Activated CD8-positive, alpha-beta memory T cell treated with anti-CD3 and anti-CD28 coated beads for 36 hours (primary cell): Measurements from ENCODE around the gene GBF1. TPM values are rescaled to one million over a fixed set of nuclear protein-coding genes. Genes with fewer than 3 reads are reported as not detected.

ENCODE experiments used
- CTCF ChIA-PET: fragments of 350-600 bp; sonication (Branson Sonifier 250); formaldehyde crosslinking; loops from one replicate; lab custom pipeline; 2021; ENCODE audit warnings: antibody characterized with exemption; lab: Charles Lee
- POLR2A ChIA-PET: fragments of 350-600 bp; sonication (Branson Sonifier 250); formaldehyde crosslinking; loops from one replicate; lab custom pipeline; 2021; ENCODE audit warnings: antibody characterized with exemption; lab: Charles Lee
- total RNA-seq, 2 experiments: library from RNA; stranded (reverse); gene quantifications; one replicate each; pipeline ENCODE4 v1.2.3, GENCODE V29; 2021

Gene GBF1
- total RNA-seq, 2 experiments from 2014 or later = 34.9 to 36.1 TPM

DNA sequence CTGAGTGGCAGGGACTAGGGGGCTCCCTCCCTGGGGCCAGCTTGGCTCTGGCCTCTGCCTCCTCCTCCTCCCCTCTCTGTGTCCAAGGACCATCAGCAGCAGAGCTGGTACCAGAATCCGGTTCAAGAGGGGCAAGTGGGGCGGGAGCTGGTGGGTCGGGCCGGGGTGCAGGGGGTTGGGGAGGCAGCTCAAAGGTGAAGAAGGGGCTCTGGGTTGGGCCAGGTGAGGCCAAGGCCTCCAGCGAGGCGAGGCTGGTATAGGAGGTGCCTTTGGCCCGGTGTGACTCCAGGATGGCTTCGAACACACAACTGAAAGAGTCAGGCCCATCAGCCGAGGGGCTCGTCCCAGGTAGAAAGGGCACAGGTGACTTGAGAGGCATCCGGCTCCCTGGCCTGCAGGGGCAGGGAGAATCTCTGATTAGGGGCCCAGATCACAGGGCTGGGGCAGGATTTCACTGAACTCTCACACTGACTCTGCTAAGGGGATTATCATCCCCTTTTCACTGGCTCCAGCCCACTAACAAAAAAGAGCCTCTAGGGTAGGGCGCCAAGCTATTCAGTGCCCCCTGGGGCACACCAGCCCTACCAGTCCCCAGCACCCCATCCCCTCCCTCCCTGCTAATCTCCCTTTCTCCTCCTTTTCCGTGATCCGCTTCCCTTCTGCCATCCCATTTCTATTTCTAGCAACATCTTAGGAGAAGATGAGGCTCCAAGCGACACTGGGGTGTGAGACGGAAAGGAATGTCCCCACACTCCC, 168.7 kb downstream of the GBF1 start:
- CTCF ChIA-PET = interaction anchor here (0.8 to 3.3 kb wide), 2 partner anchors 10 to 14 kb away, joined by 3 to 18 read pairs; no protein-coding TSS in a partner anchor
- POLR2A ChIA-PET = interaction anchor here (0.5 kb wide), 1 partner anchor 111 kb away, joined by 4 read pairs; no protein-coding TSS in a partner anchor

DNA sequence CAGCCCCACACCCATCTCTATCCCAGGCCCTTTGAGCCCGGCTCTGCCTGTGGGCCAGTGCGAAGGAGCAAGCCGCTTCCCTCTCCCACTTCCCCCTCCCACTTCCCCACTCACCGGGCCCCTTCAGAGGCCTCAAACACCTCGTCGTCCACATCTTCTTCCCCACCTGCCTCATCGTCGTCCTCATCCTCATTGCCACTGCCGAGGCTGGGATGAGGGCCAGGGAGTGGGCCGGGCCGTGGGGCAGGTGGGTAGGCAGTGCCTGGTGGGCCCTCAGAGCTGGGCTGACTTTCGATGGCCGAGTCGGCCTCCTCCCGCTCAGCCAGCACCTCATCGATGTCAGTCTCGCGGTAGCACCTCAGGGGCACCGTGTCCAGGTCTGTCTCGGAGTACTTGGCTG, 169.4 kb downstream of the GBF1 start:
- POLR2A ChIA-PET = interaction anchor here (0.6 kb wide), 1 partner anchor 18 kb away, joined by 3 read pairs; the partner anchor contains the start of gene CUEDC2
- CTCF ChIA-PET = interaction anchor here (1.1 kb wide), 1 partner anchor 15 kb away, joined by 4 read pairs; no protein-coding TSS in a partner anchor

DNA sequence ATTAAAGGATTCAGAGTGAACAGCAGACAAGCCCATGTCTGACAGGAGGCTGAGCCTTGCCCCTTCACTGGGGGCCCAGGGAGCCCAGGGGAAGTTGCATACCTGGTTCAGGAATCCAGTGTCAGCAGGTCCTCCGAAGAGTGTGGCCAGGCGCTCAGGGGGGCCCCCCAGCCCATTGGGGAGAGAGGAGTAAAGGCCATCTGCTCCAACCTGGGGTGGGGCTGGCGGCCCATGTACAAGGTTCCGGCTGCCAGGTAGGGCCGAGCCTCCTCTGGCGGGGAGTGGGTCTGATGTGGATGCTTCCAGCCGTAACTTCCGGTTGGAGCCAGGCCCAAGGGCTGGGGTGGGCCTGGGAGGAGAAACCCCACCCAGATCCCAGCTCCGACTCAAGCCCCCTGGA, 171.0 kb downstream of the GBF1 start:
- CTCF ChIA-PET = no interaction called here
- POLR2A ChIA-PET = no interaction called here

DNA sequence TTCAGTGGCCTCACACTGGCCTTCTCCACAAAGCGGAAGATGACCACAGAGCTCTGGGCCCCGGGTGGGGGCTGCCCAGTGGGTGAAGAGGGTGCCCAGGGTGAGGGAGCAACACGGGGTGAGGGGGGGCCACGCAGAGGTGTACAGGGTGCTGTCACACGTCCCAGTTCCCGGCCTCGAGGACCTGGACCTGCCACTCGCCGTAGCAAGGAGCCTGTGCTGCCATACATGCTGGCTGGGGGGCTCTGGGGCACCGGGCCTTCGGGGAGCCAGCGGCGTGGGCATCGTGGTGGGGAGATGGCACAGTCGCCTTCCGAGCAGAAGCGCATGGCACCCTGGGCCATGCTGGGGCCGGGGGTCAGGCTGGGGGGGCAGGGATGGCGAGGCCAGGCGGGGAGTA, 171.4 kb downstream of the GBF1 start:
- ChIA-PET POLR2A (no interaction called here), CTCF (no interaction called here)

DNA sequence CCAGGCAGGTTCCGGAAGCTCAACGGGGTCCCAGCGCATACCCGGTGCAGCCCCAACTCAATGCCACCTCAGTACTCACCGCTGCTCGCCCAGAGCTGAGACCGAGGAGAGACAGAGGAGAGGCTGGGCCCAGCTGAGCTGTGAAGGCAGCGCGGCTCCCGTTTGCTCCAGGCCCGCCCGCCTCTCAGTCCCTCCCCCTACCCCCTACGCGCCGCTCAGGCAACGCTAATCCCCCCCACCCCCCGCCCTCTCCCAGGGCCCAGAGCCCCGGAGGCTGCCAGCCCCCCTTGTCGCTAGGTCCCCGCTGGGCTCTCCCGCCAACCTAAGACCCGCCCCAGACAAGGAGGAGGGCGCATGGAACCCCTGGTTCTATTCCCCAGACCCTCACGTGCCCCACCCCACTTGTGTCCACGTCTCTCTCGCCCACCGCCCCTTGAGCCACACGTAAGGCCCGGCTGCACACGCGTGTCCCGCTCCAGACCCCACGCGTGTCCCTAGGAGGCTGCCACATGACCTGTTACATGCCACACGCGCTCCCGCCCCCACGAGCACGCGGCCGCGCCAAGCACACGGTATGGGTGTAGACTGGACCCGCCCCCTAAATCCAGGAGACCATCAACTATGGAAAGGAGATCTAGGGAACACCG, 173.4 kb downstream of the GBF1 start, which contains the start of gene PSD:
Gene PSD (minus strand): TSS at position 164 of the 647 bp plus-strand sequence. CDS start 1,747 bp downstream, outside the sequence.
- POLR2A ChIA-PET = interaction anchor here (0.5 kb wide), 1 partner anchor 71 kb away, joined by 3 read pairs; no protein-coding TSS in a partner anchor
- CTCF ChIA-PET = no interaction called here

DNA sequence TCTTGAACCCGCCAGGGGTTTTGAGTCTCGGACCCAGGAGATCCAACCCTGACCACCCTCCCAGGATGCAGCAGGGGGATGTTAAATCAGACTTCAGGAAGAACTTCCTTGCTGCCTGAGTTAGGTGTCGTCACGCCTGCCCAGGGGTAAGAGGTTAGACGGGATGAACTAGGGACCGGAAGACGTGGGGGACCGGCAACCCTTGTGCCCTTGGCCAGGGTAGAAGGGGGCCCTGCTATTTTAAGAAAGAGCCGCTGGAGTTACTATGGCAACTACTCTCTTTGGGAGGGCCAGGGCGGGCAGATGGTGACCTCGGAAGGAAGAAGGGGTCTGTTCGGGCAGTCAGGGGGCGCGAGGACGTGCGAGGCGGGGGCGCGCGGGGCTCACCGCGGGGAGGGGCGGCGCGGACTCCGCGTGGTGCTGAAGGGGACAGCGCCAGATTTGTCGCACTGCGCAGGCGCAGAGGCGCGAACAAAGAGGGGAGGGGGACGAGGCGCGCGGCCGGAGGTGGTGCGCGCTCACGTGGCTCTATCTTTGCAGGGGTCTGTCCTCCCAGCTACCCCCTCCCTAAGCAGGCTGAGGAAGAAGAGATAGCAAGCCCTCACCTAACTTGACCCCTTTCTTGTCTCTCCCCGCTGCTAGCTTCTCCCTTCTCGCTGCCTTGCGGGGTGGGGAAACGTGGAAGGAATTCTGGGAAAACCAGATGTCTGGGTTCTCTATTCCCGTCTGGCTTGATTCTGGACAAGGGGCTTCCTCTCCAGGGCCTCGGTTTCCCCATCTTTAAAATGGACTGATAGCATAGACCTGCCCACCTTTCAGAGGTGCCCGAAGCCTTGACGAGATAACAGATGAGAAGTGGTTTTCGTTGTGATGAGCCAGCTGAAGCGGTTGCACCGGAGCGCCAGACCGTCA, 174.2 kb downstream of the GBF1 start:
- ChIA-PET POLR2A (interaction anchor here (0.9 to 5.5 kb wide), 6 partner anchors 9 to 31 kb away, joined by 3 to 41 read pairs (median 8); partner anchors contain the start of genes C10orf95, CUEDC2 and NFKB2), CTCF (interaction anchor here (1.1 to 5.9 kb wide), 10 partner anchors 8 to 84 kb away, joined by 3 to 34 read pairs (median 14); partner anchors contain the start of genes CUEDC2, NFKB2 and SUFU)

DNA sequence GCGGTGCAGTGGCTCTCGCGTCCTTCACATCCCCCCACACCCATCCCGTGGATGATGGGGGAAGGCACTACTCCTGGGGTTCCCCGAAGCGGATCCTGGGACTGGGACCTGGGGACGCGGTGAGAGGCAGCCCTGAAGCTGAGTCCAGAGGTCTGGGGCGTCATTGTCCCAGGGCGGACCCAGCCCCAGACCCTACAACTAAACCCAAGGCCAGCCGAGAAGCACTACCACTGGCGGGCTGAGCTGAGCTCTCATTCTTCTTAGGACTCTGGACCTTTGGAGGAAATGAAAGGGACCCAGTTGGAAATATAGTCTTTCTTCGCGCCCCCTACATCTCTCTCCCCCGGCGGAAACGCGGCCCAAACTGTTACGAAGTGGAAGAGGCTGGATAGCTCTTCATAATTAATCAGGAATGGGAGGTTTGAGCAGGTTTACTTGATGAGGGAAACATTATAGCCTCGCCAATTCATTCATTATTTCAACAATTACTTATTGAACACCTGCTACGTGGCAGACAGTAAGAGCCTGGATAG, 174.9 kb downstream of the GBF1 start:
- CTCF ChIA-PET = interaction anchor here (0.8 to 5.9 kb wide), 12 partner anchors 9 to 84 kb away, joined by 3 to 34 read pairs (median 10); partner anchors contain the start of genes C10orf95, CUEDC2, NFKB2 and SUFU

DNA sequence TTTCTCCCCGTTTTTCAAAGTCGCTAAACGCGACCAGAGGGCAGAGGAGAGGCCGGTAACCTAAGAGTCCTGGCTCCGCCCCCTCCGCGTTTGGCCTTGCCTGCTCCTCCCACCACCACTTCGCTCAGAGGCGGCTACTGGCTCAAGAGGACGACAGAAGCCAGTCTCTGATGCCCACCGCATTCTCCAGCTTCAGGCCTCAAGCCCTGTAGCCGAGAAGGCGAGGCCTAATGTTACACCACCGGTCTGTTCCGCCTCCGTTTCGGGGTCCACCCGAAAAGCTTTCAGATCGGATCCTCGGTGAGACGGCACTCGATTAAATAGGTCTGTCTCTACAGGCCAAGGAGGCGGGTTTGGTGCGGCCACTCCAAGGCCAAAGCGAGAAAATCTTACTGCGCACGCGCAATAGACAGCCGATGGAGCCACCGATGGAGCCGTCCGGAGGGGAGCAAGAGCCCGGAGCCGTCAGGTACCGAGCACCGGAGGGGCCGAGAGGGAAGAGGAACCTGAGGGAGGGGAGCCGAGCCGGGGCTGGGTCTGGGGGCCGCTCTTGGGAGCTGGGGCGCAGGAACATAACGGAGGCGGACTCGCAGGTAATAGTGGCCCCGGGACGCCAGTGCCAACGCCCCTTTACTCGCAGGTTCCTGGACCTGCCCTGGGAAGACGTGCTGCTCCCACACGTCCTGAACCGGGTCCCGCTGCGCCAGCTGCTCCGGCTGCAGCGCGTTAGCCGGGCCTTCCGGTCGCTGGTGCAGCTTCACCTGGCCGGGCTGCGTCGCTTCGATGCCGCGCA, 175.6 kb downstream of the GBF1 start, which contains the start of gene FBXL15:
Gene FBXL15 (plus strand): TSS at position 123 of the 793 bp plus-strand sequence. CDS start 294 bp downstream, at position 417.
- CTCF ChIA-PET = interaction anchor here (0.6 to 5.9 kb wide), 15 partner anchors 10 to 191 kb away, joined by 3 to 34 read pairs (median 8); partner anchors contain the start of genes C10orf95, CUEDC2, NFKB2 and SUFU

More for the DNA sequence above, 174.9 kb downstream of the GBF1 start:
- POLR2A ChIA-PET = interaction anchor here (0.6 to 5.5 kb wide), 9 partner anchors 9 to 30 kb away, joined by 3 to 41 read pairs (median 5); partner anchors contain the start of genes C10orf95, CUEDC2 and NFKB2

DNA sequence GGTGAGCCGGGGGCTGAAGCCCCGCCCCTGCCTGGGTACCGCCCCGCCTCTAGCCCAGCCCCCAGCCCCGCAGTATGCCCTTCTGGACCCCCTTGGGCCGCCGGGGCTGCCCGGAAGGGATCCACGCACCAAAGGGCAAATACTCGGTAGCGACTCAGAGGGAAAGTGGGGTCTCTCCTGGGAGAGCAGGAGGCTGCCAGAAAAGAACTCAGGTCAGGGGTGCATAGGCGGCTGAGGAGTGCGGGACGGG, 176.1 kb downstream of the GBF1 start:
- ChIA-PET POLR2A (interaction anchor here (0.6 to 5.5 kb wide), 7 partner anchors 11 to 29 kb away, joined by 3 to 41 read pairs (median 5); partner anchors contain the start of genes C10orf95, CUEDC2 and NFKB2), CTCF (interaction anchor here (0.6 to 5.9 kb wide), 12 partner anchors 11 to 252 kb away, joined by 3 to 34 read pairs (median 14); partner anchors contain the start of genes C10orf95, CUEDC2 and NFKB2)

More for the DNA sequence above, 175.6 kb downstream of the GBF1 start, which contains the start of gene FBXL15:
- POLR2A ChIA-PET = interaction anchor here (0.6 to 5.5 kb wide), 9 partner anchors 10 to 30 kb away, joined by 3 to 41 read pairs (median 5); partner anchors contain the start of genes C10orf95, CUEDC2 and NFKB2

DNA sequence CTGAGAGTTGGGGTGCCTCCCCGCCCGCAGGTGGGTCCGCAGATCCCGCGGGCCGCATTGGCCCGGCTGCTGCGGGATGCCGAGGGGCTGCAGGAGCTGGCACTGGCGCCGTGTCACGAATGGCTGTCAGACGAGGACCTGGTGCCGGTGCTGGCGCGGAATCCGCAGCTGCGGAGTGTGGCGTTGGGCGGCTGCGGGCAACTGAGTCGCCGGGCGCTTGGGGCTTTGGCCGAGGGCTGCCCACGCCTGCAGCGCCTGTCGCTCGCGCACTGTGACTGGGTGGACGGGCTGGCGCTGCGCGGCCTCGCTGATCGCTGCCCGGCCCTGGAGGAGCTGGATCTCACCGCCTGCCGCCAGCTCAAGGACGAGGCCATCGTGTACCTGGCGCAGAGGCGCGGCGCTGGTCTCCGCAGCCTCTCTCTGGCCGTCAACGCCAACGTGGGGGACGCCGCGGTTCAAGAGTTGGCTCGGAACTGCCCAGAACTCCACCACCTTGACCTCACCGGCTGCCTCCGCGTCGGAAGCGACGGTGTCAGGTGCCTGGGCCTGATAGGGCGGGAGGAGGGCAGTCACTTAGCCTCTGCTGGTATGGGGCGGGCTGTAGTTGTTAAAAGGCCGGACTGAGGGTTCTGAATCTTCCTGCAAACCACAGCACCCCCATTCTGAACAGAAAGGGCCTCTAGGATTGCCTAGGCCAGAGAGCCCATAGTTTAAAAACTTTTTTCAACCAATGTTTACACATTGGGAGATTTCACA, 176.6 kb downstream of the GBF1 start:
- CTCF ChIA-PET = interaction anchor here (0.6 to 5.9 kb wide), 12 partner anchors 9 to 253 kb away, joined by 3 to 34 read pairs (median 14); partner anchors contain the start of genes C10orf95, CUEDC2 and NFKB2
- POLR2A ChIA-PET = interaction anchor here (0.6 to 5.5 kb wide), 7 partner anchors 11 to 29 kb away, joined by 4 to 41 read pairs (median 11); partner anchors contain the start of genes C10orf95, CUEDC2 and NFKB2

DNA sequence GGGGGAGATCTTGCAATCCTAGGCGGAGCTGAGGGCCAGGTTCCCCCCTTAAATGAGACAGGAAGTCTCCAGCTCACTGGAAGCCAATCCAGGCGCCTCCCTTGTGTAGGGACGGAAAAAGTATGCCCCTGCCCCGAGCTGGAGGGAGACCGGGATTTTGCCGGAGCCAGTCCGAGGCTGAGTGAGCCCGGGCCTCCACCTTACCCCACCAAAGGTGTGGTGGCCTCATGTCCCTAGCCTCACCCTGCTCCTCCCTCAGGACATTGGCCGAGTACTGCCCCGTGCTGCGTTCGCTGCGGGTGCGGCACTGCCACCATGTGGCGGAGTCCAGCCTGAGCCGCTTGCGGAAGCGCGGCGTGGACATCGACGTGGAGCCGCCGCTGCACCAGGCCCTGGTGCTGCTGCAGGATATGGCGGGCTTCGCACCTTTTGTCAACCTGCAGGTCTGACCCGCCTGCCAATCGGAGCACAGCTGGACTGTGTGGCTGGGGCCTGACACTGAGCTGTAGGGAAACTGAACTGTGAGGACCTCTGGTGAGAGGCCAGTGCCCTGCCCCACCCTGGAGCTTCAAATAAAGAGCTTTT, 177.3 kb downstream of the GBF1 start:
- POLR2A ChIA-PET = interaction anchor here (2.3 to 5.5 kb wide), 3 partner anchors 10 to 28 kb away, joined by 14 to 41 read pairs (median 23); partner anchors contain the start of genes CUEDC2 and NFKB2
- CTCF ChIA-PET = interaction anchor here (0.7 to 5.9 kb wide), 14 partner anchors 9 to 193 kb away, joined by 3 to 34 read pairs (median 8); partner anchors contain the start of genes C10orf95, CUEDC2 and NFKB2

DNA sequence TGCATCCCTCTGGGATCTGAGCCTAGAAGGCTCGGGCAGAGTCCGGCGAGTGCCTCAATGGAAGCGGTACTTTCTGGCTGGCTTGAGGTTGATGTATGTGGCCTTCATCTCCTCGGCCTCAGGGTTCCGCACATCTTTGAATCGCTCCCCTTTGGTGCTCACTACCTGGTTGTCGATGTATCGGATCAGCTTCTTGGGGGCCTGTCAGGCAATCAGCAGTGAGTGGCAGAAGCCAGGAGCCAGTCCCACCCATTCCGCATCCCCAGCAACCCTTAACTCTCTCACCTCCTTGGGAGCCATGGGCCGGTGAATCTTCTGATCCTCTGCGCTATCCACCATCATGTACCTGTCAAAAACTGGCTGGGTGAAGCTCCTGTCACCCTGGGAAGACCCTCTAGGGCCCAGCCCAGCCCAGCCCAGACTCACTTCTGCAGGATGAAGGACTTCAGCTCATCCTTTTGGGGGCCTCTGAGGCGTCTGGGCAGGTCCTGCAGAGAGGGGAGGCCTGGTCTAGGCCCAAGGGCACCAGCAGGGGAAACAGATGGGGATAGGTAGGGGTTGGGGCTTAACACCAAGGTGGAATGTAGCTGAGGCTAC, 178.1 kb downstream of the GBF1 start:
- CTCF ChIA-PET = interaction anchor here (0.7 to 5.9 kb wide), 14 partner anchors 9 to 194 kb away, joined by 3 to 34 read pairs (median 4); partner anchors contain the start of genes CUEDC2, NFKB2 and SUFU
- POLR2A ChIA-PET = interaction anchor here (0.9 to 5.5 kb wide), 3 partner anchors 9 to 26 kb away, joined by 4 to 41 read pairs (median 14); partner anchors contain the start of gene CUEDC2

DNA sequence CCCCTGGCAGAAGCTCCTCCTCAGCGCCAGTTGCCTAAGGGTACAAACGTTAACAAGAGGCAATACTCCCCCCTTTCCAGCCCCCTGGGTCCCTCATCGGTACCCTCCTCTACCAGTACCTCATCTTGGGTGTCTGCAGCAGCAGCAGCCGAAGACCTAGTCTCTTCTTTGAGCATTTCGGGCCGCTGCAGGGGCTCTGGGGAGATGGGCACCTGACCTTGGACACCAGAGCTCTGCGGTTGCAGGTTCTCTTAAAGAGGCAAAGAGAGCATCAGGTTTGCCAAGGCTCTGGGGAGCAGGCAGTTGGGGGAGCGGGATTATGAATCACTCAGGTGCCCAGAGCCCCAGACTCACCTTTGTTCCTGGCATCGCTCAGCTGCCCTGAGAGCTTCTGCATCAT, 178.8 kb downstream of the GBF1 start:
- CTCF ChIA-PET = interaction anchor here (1.2 to 5.9 kb wide), 6 partner anchors 8 to 79 kb away, joined by 3 to 34 read pairs (median 22); partner anchors contain the start of genes CUEDC2 and SUFU
- POLR2A ChIA-PET = interaction anchor here (0.6 to 5.5 kb wide), 5 partner anchors 9 to 48 kb away, joined by 3 to 41 read pairs (median 6); partner anchors contain the start of gene CUEDC2

DNA sequence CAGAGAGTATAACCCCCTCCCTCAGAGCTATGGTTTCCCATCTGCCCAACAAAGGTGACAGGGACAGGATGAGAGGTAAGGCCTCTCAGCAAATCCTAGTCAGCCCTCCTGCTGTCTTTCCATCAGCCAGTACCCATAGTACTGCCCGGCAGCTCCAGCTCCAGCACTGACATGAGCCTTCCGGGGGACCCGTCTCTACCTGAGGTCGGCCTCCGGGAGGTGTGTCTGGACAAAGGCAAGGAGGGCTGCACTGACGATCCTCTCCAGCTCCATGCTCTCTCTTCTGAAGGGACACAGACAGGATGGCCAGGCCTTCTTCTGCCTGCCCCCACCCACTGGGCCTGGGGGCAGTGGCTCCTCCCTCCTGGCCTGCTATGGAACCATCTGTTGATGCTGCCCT, 179.6 kb downstream of the GBF1 start:
- ChIA-PET CTCF (interaction anchor here (1.3 to 5.9 kb wide), 2 partner anchors 25 to 79 kb away, joined by 3 to 34 read pairs; partner anchors contain the start of gene SUFU), POLR2A (interaction anchor here (0.9 kb wide), 1 partner anchor 27 kb away, joined by 6 read pairs; no protein-coding TSS in a partner anchor)
